Measurements from ENCODE around the gene TMCC2.

TMCC2 gene

GRCh38 chr1:205259998-205260397 lies 32.3 kb downstream of the TMCC2 start:
- DNase-seq (ENCODE audit: low read depth) = no peak
- TF ChIP-seq CTCF (conservative IDR thresholded peaks at IDR 0.05; ENCODE audit: low read depth, low read length) = no peak
- H3K4me3 ChIP-seq (ENCODE audit: low read length) = no peak overlapping the region

- DNase-seq (ENCODE audit: low read depth) = peak; percentile 74
- no peak for TF ChIP-seq CTCF (conservative IDR thresholded peaks at IDR 0.05; ENCODE audit: low read depth, low read length)
- H3K4me3 ChIP-seq (ENCODE audit: low read length) = no peak overlapping the region
These were observed 33.4 kb downstream of the TMCC2 start for GRCh38 chr1:205260948-205261732.

GRCh38 chr1:205261946-205262691 lies 34.4 kb downstream of the TMCC2 start:
- H3K4me3 ChIP-seq (ENCODE audit: low read length) = no peak overlapping the region
- no peak for TF ChIP-seq CTCF (conservative IDR thresholded peaks at IDR 0.05; ENCODE audit: low read depth, low read length)
- DNase-seq (ENCODE audit: low read depth) = no peak

GRCh38 chr1:205262731-205263171 lies 35.0 kb downstream of the TMCC2 start:
- no peak for TF ChIP-seq CTCF (conservative IDR thresholded peaks at IDR 0.05; ENCODE audit: low read depth, low read length)

GRCh38 chr1:205263580-205264190 lies 35.9 kb downstream of the TMCC2 start:
- no peak for DNase-seq (ENCODE audit: low read depth)
- H3K4me3 ChIP-seq (ENCODE audit: low read length) = no peak overlapping the region
- TF ChIP-seq CTCF (conservative IDR thresholded peaks at IDR 0.05; ENCODE audit: low read depth, low read length) = no peak

More at GRCh38 chr1:205262731-205263171, 35.0 kb downstream of the TMCC2 start:
- no peak overlapping the region for H3K4me3 ChIP-seq (ENCODE audit: low read length)
- no peak for DNase-seq (ENCODE audit: low read depth)

- no peak overlapping the region for H3K4me3 ChIP-seq (ENCODE audit: low read length)
- DNase-seq (ENCODE audit: low read depth) = no peak
- TF ChIP-seq CTCF (conservative IDR thresholded peaks at IDR 0.05; ENCODE audit: low read depth, low read length) = no peak
These were observed 39.0 kb downstream of the TMCC2 start for GRCh38 chr1:205266611-205267305.
